NCI-H510A treated with DMSO at 0.1 percent for 48 hours (cell line): ENCODE data around the gene AHNAK2.

Source experiments
- DNase-seq: peaks from one replicate; lab custom pipeline; 2025; lab: John Stamatoyannopoulos, UW

The AHNAK2 gene

DNA sequence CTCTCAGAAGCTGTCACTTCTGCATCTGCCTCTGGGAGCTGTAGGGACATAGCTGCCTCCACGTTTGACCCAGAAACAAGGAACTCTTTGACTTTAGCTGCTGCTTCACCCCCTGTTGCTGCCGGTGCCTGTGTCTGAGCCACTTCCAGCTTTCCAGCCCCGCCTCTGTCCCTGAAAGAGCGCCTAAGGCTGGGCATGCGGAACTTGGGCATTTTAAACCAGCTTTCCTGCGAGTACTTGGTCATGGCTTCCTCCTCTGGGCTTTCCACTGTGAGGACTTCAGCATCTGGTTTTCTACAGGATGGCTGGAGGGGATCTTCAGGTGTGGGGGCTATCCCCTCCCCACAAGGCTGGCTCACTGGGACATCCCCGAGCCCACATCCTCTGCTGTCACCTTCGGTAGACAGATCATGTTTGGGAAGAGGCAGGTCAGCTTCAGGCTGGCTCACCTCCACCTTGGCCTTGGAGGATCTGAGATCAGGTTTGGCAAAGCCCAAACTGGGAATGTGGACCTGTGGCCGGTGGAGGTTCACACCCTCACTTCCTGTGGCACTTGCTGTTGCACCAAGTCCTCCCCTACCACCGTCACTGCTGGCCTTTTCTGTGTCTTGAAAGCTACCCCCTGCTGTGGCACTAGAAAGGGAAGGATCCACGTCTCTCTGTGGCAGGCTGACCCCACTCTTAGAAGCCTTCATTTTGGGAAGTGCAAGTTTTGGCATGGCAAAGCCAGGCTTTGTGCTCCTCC is 38.3 kb downstream of the AHNAK2 start:
- DNase-seq = no peak

- no peak for DNase-seq
Observed at GRCh38 chr14:104938960-104939359, 39.2 kb downstream of the AHNAK2 start.

DNA sequence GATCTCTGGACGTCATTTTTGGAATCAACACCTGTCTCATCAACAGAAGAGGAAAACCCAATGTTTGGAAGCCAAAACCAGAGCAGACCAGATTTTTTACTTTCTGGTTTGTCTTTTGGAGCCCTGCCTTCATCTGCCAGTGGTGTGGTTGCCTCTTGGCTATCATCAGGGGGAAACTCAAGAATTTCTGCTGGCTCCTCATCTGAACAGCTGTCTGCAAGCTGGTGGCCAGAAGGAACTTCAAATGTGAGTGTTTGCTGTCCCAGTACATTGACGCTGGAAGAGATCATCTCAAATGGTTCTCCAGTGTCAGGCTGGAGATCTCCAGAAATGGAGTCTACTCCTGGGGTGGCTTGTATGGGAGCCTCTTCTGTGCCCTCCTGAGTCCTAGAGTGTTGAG is 39.7 kb downstream of the AHNAK2 start:
- no peak for DNase-seq

DNA sequence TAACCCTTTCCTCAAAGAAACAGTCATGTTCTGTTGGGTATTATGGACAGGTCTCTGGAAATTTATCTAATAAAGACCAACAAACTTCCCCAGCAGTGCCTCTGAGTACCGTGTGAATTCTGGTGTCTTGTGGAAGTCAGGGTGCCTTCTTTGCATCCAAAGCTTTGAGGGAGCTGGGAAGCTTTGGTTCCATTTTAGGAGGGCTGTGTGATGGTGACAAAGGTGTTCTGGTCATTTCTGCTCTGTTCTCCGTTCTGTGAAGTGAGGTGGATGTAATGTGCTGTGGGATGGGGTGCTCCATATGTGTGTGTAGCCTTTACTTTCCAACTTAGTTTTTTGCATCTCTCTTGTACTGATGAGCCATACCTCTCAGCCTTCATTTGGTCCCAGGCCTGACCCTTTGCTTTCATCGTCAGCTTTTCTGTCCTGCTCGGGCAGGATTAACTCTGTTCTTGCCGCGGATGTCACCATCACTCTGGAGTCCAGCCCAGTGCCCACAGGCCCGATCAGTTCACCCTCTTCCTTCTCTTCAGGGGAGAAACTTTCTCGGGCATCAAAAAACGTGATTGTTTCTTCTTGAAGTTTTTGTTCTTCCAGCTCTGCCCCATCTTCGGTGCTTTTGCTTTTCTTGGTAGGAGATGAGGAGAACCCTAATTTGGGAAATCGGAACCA is 40.3 kb downstream of the AHNAK2 start:
- no peak for DNase-seq

- no peak for DNase-seq
Observed at GRCh38 chr14:104937161-104937560, 41.0 kb downstream of the AHNAK2 start.

GRCh38 chr14:104936361-104937155 is 41.6 kb downstream of the AHNAK2 start:
- DNase-seq = no peak

GRCh38 chr14:104935955-104936354 is 42.2 kb downstream of the AHNAK2 start:
- no peak for DNase-seq

- DNase-seq = no peak
Observed at GRCh38 chr14:104935026-104935650, 43.0 kb downstream of the AHNAK2 start.

DNA sequence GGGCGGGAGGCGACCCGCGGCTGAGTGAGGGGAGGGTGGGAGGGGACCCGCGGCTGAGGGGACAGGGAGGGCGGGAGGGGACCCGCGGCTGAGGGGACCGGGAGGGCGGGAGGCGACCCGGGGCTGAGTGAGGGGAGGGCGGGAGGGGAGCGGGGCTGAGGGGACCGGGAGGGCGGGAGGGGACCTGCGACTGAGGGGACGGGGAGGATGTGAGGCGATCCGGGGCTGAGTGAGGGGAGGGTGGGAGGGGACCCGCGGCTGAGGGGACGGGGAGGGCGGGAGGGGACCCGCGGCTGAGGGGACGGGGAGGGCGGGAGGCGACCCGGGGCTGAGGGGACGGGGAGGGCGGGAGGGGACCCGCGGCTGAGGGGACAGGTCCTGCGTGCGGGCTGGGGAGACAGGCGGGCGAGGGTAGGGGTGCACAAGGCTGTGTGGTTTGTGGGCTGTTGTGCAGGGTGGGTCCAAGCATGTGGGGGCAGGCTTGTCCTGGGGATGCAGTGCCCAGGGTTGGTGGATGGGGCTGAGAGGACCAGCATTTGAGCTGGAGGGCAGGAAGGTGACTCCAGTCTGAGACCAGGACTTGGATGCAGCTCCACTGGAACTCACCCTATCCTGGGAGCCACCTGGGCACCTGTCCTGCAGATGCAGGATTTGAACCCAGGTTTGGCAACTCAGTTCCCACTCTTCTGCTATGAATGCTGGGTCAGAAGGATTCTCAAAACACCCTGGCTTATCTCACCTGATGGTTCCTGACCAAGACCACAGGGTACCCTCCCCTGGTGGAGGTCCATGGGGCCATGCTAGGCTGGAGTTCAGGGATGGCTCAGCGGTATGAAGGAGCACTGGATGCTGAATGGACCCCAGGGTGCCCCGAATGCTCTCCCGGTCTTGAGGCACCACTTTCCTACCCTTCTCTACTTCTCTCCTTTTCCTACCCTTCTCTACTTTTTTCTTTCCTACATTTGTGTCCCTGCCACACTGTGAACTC is 44.1 kb downstream of the AHNAK2 start:
- DNase-seq = no peak

DNA sequence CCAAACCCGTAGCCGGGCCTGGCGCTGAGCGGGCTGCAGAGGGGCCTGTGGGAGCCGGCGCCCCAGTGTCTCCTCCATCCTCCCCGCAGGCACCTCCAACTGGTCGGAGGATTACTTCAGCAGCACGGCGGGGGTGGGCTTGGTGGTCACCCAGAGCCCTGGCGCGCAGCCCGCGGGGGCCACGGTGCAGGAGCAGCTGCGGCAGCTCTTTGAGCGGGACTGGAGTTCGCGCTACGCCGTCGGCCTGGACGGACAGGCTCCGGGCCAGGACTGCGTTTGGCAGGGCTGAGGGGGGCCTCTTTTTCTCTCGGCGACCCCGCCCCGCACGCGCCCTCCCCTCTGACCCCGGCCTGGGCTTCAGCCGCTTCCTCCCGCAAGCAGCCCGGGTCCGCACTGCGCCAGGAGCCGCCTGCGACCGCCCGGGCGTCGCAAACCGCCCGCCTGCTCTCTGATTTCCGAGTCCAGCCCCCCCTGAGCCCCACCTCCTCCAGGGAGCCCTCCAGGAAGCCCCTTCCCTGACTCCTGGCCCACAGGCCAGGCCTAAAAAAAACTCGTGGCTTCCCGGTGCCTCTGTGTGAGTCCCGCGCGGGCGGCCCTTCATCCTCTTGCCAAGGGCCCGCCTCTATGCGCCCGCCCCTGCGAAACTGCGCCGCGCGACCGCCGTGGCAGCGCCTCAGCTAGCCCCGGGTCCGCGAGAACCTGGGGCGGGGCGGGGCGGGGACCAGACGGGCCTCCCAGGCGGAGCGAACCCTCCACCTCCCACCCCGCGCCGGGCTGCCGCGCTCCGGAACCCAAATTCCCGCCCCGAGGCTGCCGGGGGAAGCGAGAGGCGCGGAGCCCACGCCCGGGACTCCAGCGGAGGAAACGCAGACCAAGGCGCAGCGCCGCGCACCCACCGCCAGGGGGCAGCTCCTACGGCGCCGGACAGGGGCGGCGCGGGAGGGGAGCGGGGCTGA is 45.2 kb downstream of the AHNAK2 start:
- no peak for DNase-seq

DNA sequence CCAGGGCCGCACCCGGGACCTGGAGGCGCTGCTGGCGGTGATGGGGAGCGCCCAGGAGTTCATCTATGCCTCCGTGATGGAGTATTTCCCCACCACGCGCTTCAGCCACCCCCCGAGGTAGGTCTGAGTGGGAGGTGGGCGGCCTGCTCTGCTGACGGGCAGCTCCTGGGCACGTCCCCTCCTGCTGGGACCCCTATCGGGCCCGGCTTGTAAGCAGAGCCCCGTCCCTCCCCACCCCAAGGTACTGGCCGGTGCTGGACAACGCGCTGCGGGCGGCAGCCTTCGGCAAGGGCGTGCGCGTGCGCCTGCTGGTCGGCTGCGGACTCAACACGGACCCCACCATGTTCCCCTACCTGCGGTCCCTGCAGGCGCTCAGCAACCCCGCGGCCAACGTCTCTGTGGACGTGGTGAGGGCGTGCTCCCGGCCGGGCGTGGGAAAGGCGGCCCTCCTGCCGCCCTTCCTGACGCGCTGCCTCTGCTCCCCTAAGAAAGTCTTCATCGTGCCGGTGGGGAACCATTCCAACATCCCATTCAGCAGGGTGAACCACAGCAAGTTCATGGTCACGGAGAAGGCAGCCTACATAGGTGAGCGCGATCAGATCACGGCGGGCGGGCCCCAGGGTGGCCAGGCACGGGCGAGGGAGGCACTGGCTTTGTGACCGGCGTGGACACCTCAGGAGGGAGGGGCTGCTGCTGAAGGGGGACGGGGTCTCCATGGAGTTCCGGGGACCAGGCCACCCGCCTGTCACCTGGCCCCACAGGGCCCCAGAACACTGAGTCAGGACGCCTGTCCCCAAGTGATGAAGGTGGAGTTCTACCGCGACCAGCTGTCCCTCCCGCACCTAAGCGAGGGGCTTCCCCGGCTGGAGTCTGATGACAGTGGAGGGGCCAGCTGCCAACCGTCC is 46.2 kb downstream of the AHNAK2 start:
- no peak for DNase-seq

GRCh38 chr14:104931304-104931770 is 46.8 kb downstream of the AHNAK2 start:
- no peak for DNase-seq

GRCh38 chr14:104930526-104931303 is 47.5 kb downstream of the AHNAK2 start:
- DNase-seq = no peak

GRCh38 chr14:104929268-104930230 is 48.6 kb downstream of the AHNAK2 start:
- no peak for DNase-seq

DNA sequence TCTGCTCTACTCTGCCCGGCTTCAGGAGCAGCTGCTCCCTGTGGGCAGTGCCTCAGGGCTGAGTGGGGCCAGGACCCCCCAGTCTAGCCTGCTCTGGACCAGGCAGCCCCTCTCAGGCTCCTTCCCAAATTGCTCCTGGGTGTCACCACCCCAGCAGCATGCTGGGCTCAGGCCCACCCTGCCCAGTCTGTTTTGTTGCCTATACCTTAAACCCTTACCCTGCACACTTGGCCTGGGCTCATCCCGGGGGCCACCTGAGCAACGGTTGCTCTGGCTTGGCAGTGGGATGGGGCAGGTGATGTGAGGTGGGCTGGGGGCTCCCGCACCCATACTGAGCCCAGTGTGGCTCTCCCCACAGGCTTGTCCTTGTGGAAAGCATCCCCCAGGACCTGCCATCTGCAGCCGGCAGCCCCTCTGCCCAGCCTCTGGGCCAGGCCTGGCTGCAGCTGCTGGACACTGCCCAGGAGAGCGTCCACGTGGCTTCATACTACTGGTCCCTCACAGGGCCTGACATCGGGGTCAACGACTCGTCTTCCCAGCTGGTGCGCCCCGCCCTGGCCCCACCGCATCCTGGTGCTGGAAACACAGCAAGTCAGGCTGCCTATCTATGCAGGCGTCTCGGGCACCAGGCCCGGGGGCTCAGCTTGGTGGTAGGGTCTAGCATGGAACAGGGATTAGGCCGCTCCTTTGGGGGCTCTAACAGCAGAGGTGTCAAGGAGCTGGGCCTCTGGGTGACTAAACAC is 49.6 kb downstream of the AHNAK2 start:
- no peak for DNase-seq

GRCh38 chr14:104927901-104928300 is 50.3 kb downstream of the AHNAK2 start:
- no peak for DNase-seq
